HPDE6-E6E7 (cell line): Measurements from ENCODE around the gene CAVIN1.
"Not testable (repeated sequence)": the region's sequence is repeated elsewhere in the genome, so short reads cannot be mapped to it uniquely, and the experiment has no call there.

Experiments
- DNase-seq: peaks from one replicate; pipeline ENCODE4 v3.0.0; 2011; ENCODE audit warnings: missing footprints; ENCODE audit errors: extremely low spot score

The CAVIN1 gene

GRCh38 chr17:42378959-42379594 is 44.0 kb downstream of the CAVIN1 start:
- no peak for DNase-seq

DNA sequence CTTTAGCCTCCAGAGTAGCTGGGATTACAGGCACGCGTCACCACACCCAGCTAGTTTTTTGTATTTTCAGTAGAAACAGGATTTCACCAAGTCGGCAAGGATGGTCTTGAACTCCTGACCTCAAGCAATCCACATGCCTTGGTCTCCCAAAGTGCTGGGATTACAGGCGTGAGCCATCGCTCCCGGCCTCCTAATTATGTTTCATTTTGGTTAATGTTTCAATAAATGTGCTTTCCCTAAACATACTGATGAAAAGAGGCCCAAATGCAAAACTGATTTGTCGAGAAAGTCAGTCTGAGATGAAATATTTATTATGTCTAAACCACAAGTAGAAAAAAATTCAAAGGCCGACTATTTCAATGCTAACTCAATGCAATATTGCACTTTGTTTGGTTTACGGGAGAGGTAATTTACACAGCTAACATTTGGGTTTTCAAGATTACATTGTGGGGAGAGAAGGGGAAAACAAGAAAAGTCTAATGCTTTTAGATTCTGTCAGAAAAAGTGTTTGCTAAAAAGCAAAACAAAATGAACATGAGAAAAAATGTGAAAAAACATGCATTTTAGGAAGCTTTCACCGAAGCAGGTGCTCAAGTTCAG is 44.6 kb downstream of the CAVIN1 start:
- DNase-seq = no peak

DNA sequence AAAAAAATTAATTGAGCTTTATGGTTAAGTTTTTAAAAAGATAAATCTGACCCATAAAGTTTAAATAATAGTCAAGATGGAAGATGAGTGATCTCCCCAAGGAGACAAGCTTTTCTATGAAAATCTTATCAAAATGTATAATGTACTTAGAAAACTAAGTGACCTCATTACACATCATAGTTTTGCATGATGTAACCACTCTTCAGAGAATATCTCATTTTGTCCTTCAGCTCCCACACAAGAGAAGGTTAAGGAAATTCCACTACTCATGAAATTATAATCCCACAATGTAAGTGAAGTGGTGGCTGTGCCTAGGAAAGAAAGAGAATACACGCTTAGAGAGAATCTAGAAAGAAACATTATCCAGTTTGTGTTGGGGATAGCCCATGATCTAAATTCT is 49.2 kb downstream of the CAVIN1 start:
- no peak for DNase-seq

- DNase-seq = no peak
These were observed 50.9 kb downstream of the CAVIN1 start for GRCh38 chr17:42372142-42372541.

DNA sequence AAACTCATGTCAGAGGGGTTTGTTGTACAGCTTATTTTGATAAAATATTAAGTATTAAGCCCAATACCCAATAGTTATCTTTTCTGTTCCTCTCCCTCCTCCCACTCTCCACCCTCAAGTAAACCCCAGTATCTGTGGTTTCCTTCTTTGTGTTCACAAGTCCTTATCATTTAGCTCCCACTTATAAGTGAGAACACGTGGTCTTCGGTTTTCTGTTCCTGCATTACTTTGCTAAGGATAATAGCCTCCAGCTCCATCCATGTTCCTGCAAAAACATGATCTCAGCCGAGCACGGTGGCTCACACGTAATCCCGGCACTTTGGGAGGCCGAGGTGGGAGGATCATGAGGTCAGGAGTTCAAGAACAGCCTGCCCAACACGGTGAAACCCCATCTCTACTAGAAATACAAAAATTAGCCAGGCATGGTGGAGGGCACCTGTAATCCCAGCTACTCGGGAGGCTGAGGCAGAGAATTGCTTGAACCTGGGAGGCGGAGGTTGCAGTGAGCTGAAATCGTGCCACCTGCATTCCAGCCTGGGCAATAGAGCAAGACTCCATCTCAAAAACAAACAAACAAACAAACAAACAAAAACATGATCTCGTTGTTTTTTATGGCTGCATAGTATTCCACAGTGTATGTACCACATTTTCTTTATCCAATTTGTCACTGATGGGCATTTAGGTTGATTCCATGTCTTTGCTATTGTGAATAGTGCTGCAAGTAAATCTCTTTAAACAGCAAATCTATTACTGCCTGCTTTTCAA is 54.1 kb downstream of the CAVIN1 start:
- not testable (repeated sequence) for DNase-seq

- DNase-seq = not testable (repeated sequence)
These were observed 54.7 kb downstream of the CAVIN1 start for GRCh38 chr17:42368310-42368709.

DNA sequence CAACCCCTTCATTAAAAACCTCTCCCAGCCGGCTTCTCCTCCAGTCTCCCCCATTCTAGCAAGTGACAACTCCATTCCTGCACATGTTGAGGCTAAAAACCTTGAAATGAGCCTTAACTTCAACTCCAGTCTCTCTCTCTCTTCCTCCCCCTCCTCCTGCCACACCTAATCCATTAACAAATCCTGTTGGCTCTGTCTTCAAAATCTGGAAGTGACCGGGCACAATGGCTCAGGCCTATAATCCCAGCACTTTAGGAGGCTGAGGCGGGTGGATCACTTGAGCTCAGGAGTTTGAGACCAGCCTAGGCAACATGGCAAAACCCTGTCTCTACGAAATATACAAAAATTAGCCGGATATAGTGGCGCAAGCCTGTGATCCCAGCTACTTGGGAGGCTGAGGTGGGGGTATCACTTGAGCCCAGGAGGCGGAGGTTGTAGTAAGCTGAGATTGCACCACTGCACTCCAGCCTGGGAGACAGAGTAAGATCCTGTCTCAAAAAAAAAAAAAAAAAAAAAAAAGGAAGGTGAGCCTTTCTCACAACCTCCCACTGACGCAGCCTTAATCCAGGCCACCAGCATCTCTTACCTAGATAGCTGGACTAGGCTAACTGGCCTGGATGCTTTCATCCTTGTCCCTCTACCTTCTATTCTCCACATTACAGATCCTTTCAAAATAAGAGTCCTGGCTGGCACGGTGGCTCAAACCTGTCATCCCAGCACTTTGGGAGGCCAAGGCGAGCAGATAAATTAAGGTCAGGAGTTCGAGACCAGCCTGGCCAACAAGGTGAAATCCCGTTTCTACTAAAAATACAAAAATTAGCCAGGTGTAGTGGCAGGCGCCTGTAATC is 56.7 kb downstream of the CAVIN1 start:
- DNase-seq = not testable (repeated sequence)

- DNase-seq = no peak
These were observed 57.9 kb downstream of the CAVIN1 start for GRCh38 chr17:42365136-42365535.

DNA sequence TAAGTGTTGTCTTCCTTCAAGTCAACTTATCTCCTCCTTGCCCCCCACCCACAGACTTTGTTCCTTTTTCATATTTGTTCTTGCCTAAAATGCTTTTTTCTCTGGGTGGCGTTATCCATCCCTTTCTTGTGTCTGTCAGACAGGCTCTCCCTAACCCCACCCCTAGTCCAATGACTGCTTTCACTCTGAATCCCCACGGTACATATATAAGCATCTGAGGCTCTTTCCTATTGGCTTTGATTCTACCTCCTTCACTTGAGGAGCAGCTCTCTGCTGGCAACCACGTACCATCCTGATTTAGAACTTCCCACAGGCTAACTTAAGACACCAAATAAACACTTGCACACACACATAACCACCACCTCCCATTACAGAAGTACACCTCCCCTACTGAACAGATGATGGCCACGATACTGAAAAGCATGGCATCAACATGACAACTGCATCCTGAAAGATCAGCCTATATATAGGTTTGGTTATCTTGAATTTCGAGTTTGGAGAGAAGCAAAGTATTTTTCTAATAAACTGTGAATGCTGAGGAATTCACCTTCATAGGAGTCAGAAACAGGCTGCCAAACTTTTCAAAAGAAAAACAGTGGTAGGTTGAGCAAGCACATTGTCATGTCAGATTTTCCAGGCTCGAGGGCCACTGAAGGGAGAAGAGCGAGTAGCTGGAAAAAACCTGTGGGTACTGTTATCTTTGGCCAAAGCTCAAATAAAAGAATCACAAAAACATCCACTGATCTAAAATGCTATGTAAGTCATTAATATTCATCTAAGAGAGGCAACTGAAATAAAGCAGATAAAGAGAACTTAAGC is 59.1 kb downstream of the CAVIN1 start:
- no peak for DNase-seq

- no peak for DNase-seq
These were observed 59.8 kb downstream of the CAVIN1 start for GRCh38 chr17:42363231-42363630.

- DNase-seq = no peak
These were observed 60.7 kb downstream of the CAVIN1 start for GRCh38 chr17:42362245-42362961.

DNA sequence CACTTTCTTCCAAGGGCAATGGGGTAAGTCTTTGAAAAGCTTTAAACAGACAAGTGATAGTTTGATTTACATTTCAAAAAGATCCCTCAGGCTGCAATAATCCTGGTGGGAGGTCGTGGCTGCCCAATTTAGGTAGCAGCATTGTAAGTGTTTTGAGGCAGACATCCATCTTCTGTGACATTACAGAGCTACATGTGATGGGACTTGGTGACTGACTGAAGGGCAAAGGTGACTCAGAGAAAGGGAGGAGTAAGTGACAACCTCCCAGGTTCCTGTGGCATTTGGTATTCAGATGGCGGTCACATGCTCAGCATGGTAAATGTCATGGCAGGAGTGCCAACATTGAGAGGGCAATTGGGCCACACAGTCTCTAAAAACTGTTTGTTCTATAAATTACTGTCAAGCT is 61.3 kb downstream of the CAVIN1 start:
- no peak for DNase-seq

DNA sequence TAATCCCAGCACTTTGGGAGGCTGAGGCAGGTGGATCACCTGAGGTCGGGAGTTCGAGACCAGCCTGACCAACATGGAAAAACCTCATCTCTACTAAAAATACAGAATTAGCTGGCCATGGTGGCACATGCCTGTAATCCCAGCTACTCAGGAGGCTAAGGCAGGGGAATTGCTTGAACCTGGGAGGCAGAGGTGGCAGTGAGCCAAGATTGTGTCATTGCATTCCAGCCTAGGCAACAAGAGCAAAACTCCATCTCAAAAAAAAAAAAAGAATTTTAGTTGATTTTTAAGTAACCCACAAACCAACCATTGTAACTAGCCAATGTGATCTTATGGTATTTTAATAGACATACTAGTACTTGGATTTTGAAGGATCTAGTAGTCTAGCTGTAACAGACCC is 62.7 kb downstream of the CAVIN1 start:
- not testable (repeated sequence) for DNase-seq

- DNase-seq = no peak
These were observed 63.9 kb downstream of the CAVIN1 start for GRCh38 chr17:42359133-42359532.

GRCh38 chr17:42358434-42358833 is 64.6 kb downstream of the CAVIN1 start:
- DNase-seq = no peak

DNA sequence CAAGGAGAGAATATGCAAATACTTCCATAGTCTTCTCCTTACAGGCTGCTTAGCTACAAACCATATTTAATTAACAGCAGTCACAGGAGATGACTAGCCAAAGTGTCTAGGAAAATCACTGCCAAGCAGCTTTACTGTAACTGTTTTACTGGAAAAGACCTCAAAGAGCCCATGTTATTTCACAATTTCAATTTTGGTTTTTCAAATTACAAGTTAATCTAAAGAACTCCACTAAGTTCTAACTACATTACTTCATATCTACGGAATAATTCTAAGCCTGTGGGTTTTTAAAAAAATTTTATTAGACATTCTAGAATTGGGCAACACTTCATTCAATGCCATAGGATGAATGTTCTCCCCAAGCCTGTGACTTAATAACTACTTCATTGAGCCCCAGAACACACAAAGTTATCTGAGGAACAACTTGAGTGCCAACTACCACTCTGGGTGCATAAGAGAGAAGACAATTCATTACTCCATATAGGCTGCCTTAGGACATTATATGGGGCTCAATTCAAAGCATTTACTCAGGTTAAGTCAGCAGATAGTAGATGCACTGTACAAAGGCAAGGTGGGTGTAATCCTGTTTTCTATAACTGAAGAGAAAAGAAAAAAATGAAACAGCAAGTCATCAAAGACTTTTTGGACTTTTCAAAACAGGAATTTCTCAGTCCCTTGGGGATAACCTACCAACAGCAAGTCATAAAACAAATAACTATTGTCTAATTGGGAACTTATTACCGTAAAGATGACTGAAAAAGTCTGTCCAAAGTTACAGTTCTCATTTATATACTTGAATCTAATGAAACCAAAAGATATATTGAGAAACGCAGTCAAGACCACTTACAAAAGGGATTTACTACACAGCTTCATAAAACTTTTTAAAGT is 67.9 kb downstream of the CAVIN1 start:
- no peak for DNase-seq
